WERI-Rb-1 (cell line): ENCODE measurements around the gene MN1.

Source experiments
- DNase-seq: peaks from one replicate; pipeline ENCODE4 v3.0.0-alpha.2; 2020
- H3K27ac ChIP-seq: fragments of 250-450 bp; sonication (Bioruptor Pico); 2 replicates; pipeline ENCODE4 v1.5.1; 2020; ENCODE audit warnings: mild to moderate bottlenecking, moderate library complexity
- H3K27me3 ChIP-seq: fragments of 250-450 bp; sonication (Bioruptor Pico); 2 replicates; pipeline ENCODE4 v1.5.1; 2021; ENCODE audit warnings: mild to moderate bottlenecking, low read depth, moderate library complexity; ENCODE audit not compliant: insufficient read depth, severe bottlenecking
- H3K36me3 ChIP-seq: fragments of 250-450 bp; sonication (Bioruptor Pico); 2 replicates; pipeline ENCODE4 v1.5.1; 2020; ENCODE audit warnings: mild to moderate bottlenecking, moderate library complexity
- H3K4me3 ChIP-seq: 2 replicates; pipeline ENCODE4 v1.5.1; 2011; ENCODE audit warnings: low read depth, mild to moderate bottlenecking, control low read depth, low read length
- H3K9me3 ChIP-seq: fragments of 250-450 bp; sonication (Bioruptor Pico); 2 replicates; pipeline ENCODE4 v1.5.1; 2021; ENCODE audit warnings: mild to moderate bottlenecking, moderate library complexity; ENCODE audit not compliant: severe bottlenecking
- TF ChIP-seq, protein P1 (sequence below): IDR thresholded peaks from 2 replicates; pipeline ENCODE4 v1.5.1; 2011; ENCODE audit warnings: low read depth, mild to moderate bottlenecking, control low read depth, inconsistent platforms, low read length

Gene MN1

DNA sequence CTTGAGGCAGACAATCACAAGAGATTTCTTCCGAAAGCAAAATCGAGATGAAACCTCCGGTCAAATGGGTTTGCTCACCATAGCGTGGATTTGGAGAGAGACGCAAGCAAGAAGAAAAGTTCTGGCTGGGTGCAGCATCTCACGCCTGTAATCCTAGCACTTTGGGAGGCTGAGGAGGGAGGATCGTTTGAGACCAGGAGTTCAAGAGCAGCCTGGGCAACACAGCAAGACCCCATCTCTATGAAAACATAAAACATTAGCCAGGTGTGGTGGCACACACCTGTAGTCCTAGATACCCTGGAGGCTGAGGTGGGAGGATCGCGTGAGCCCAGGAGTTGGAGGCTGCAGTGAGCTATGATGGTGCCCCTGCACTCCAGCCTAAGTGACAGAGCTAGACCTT is 24.4 kb downstream of the MN1 start:
- Histone ChIP-seq H3K27me3 (no peaks in the 10 kb centered on the region), H3K4me3 (no peak overlapping the region), H3K27ac (no peak overlapping the region), H3K9me3 (no peaks in the 10 kb centered on the region), H3K36me3 (no peaks in the 10 kb centered on the region)
- DNase-seq, result no peak
- TF ChIP-seq, protein P1, sequence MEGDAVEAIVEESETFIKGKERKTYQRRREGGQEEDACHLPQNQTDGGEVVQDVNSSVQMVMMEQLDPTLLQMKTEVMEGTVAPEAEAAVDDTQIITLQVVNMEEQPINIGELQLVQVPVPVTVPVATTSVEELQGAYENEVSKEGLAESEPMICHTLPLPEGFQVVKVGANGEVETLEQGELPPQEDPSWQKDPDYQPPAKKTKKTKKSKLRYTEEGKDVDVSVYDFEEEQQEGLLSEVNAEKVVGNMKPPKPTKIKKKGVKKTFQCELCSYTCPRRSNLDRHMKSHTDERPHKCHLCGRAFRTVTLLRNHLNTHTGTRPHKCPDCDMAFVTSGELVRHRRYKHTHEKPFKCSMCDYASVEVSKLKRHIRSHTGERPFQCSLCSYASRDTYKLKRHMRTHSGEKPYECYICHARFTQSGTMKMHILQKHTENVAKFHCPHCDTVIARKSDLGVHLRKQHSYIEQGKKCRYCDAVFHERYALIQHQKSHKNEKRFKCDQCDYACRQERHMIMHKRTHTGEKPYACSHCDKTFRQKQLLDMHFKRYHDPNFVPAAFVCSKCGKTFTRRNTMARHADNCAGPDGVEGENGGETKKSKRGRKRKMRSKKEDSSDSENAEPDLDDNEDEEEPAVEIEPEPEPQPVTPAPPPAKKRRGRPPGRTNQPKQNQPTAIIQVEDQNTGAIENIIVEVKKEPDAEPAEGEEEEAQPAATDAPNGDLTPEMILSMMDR, result no peak

DNA sequence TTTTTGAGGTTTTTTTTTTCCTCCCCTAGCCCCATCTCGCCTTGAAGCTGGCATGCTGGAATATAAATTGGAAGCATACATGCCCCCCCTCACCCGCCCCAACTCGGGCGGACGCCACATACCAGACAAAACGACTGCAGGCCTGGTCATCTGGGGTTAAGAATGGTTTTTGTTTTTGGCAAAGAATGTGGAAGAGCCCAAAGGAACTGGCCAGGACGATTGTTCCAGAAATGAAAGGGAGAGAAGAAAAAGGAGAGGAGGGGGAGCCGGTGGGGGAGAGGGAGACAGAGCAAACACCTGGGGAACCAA is 25.0 kb downstream of the MN1 start:
- H3K36me3 ChIP-seq, result no peaks in the 10 kb centered on the region
- no peaks in the 10 kb centered on the region for H3K27me3 ChIP-seq
- peak overlapping the region; percentile 24; the same call in 1 of the 2 replicates for H3K27ac ChIP-seq
- H3K9me3 ChIP-seq, result no peaks in the 10 kb centered on the region
- no peak for DNase-seq
- TF ChIP-seq, protein P1, result no peak
- H3K4me3 ChIP-seq, result no peak overlapping the region

DNA sequence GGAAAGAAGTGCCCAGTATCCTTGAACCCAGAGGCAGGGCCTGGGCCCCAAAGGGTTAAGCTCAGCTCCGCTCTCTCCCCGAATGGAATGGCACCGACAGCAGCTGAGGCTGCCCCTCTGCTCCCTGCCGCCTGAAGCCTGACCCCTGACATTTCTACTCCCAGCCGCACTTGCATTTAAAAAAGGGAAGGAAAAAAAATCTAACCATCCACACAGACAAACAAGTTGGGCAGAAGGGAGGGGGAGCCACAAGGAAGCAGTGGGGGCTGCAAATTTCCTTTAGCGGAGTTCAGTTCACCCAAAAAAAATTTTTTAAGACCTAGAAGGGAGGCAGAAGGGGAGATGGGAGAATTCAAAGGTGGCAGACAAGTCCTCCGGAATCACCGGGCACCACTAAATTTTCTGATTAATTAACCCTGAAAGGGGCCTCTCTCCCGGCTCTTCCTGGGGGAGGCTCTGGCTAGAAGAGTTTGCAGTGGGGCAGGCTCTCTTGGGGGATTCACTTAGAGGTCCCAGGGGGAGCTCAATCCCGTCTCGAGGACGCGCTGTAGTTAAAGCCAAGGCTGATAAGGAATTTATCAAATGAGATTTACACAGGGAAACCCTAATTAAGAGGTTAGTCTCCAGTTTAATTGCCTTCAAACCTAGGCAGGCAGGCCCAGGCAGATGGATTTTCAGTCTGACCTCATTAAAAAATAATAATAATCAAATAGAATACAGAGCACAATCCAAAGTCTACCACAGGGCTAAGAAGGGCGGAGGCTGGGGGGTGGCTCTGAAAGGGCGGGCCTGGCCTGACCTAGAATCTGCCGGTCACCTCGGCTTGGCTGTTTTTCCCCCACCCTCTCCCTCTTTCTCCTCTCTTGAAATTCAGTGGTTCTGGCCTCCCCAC is 25.6 kb downstream of the MN1 start:
- TF ChIP-seq, protein P1, result no peak
- H3K27ac ChIP-seq, result no peak overlapping the region
- H3K9me3 ChIP-seq, result no peaks in the 10 kb centered on the region
- H3K36me3 ChIP-seq, result no peaks in the 10 kb centered on the region
- H3K27me3 ChIP-seq, result no peaks in the 10 kb centered on the region
- no peak overlapping the region for H3K4me3 ChIP-seq
- no peak for DNase-seq

DNA sequence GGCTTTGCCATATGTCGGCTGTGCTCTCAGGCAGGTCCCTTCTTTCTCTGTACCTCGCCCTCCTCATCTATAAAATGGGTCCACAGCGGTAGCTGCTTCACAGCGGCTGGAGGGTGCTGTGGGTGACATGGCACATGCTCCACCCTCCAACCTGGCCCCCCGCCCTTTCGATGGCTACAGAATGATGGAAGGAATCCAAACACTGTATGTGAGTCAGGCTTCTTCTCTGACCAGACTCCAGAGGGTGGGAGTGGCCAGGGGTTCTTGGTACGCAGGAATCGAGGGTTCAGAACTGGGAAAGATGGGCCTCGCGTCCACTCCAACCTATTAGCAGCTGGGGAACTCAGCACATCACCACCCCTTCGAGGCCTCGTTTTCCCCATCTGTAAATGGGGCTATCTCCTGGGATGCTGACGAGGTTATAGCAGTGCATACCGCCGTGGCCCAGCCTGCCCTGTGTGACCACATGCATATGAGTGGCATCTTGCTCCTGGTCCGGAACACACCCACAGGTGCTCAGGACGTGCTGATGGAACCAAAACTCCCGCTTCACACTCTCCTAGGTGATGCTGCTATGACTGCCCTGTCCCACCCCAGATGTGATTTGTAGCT is 26.4 kb downstream of the MN1 start:
- Histone ChIP-seq H3K36me3 (no peaks in the 10 kb centered on the region), H3K9me3 (no peaks in the 10 kb centered on the region), H3K4me3 (no peak overlapping the region), H3K27ac (no peak overlapping the region), H3K27me3 (no peaks in the 10 kb centered on the region)
- TF ChIP-seq, protein P1, result no peak
- no peak for DNase-seq

DNA sequence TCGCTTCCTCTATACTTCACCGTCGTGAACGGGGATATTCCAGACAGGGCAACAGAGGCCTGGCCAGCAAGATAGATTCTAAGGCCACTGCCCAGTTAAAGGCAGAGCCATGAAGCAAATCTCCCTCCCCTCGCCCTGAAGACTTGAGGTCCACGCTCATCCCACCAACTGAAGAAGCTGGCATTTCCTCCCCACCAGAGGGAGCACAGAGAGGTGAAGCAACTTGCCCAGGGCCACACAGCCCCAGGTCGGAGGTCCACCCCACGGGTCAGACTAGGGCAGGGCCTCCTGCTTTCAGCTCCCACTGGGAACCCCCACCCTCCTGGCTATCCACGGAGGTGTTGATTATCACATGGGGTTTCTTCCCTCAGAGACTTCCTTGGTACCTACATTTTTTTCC is 27.4 kb downstream of the MN1 start:
- Histone ChIP-seq H3K36me3 (no peaks in the 10 kb centered on the region), H3K9me3 (no peaks in the 10 kb centered on the region), H3K4me3 (no peak overlapping the region), H3K27me3 (no peaks in the 10 kb centered on the region), H3K27ac (no peak overlapping the region)
- TF ChIP-seq, protein P1, result no peak
- no peak for DNase-seq
